Measurements from ENCODE around the gene OR6P1. TPM values are rescaled to one million over a fixed set of nuclear protein-coding genes. Genes with fewer than 3 reads are reported as not detected.

OR6P1 gene
- total and polyA plus RNA-seq, 12 donors = not detected

- intact Hi-C loops (cut with DNase I) = no loop called here
- Histone ChIP-seq H3K4me1 (replicated peaks in 1 of 2) (no peaks in the 10 kb centered on the region), H3K36me3 (replicated peaks in 1 of 2) (no peaks in the 10 kb centered on the region), H3K9me3 (replicated peaks in 1 of 3) (no peaks in the 10 kb centered on the region), H3K27ac (no peak within 1 kb of the TSS), H3K27me3 (no peaks in the 10 kb centered on the region), H3K4me3 (no peak within 1 kb of the TSS)
- 78 to 91% (median 82%) methylated on average over 1 of the region's 1 CpG for WGBS, 4 donors
- TF ChIP-seq CTCF (IDR thresholded peaks at IDR 0.05) (no peak), POLR2A (IDR thresholded peaks at IDR 0.05) (no peak)
- no peak for DNase-seq
Measured at GRCh38 chr1:158579733-158580132, 9.4 kb upstream of the OR6P1 start, which contains the start of gene OR10X1. Gene OR10X1, minus strand, starts transcription at chr1:158579899. Its CDS starts 0 bp downstream, at chr1:158579899.

GRCh38 chr1:158577561-158577960 lies 7.2 kb upstream of the OR6P1 start:
- no peaks in the 10 kb centered on the region for H3K9me3 ChIP-seq (replicated peaks in 1 of 3)
- 87 to 94% (median 90%) methylated on average over 3 of the region's 3 CpGs for WGBS, 4 donors
- TF ChIP-seq POLR2A (IDR thresholded peaks at IDR 0.05) = no peak
- no peak for TF ChIP-seq CTCF (IDR thresholded peaks at IDR 0.05)

GRCh38 chr1:158572226-158572625 lies 1.8 kb upstream of the OR6P1 start:
- DNase-seq = no peak
- Histone ChIP-seq H3K4me3 (no peak overlapping the region), H3K9me3 (replicated peaks in 1 of 3) (no peaks in the 10 kb centered on the region), H3K27me3 (no peaks in the 10 kb centered on the region), H3K4me1 (replicated peaks in 1 of 2) (no peaks in the 10 kb centered on the region), H3K27ac (no peak overlapping the region), H3K36me3 (replicated peaks in 1 of 2) (no peaks in the 10 kb centered on the region)
- 81 to 89% (median 87%) methylated on average over 1 of the region's 1 CpG for WGBS, 4 donors
- intact Hi-C loops (cut with DNase I) = no loop called here
- TF ChIP-seq POLR2A (IDR thresholded peaks at IDR 0.05) (no peak), CTCF (IDR thresholded peaks at IDR 0.05) (no peak)

More at GRCh38 chr1:158577561-158577960, 7.2 kb upstream of the OR6P1 start:
- Histone ChIP-seq H3K27ac (no peak overlapping the region), H3K36me3 (replicated peaks in 1 of 2) (no peaks in the 10 kb centered on the region), H3K4me3 (no peak overlapping the region), H3K27me3 (no peaks in the 10 kb centered on the region), H3K4me1 (replicated peaks in 1 of 2) (no peaks in the 10 kb centered on the region)
- DNase-seq = no peak
- intact Hi-C loops (cut with DNase I) = no loop called here

- Histone ChIP-seq H3K36me3 (replicated peaks in 1 of 2) (no peaks in the 10 kb centered on the region), H3K9me3 (replicated peaks in 1 of 3) (no peaks in the 10 kb centered on the region), H3K4me3 (no peak overlapping the region), H3K4me1 (replicated peaks in 1 of 2) (no peaks in the 10 kb centered on the region), H3K27ac (no peak overlapping the region), H3K27me3 (no peaks in the 10 kb centered on the region)
- 60 to 69% (median 66%) methylated on average over 2 of the region's 2 CpGs for WGBS, 4 donors
- no peak for DNase-seq
- intact Hi-C loops (cut with DNase I) = no loop called here
- no peak for TF ChIP-seq POLR2A (IDR thresholded peaks at IDR 0.05)
- TF ChIP-seq CTCF (IDR thresholded peaks at IDR 0.05) = no peak
Measured at GRCh38 chr1:158564608-158565007, 5.8 kb downstream of the OR6P1 start.
